Muscle layer of colon (tissue), 2 donors: ENCODE measurements around the gene IRF7.

Source experiments
- H3K27ac ChIP-seq: one replicate; pipeline ENCODE4 v1.7.0; 2013; ENCODE audit warnings: low read depth, mild to moderate bottlenecking, low read length, moderate library complexity
- H3K27me3 ChIP-seq, 2 donors: one replicate each; pipeline ENCODE4 v1.7.0; 2013; ENCODE audit warnings: low read length in 2 of 2, mild to moderate bottlenecking in 2 of 2; ENCODE audit not compliant: insufficient read depth in 2 of 2, control insufficient read depth in 1 of 2
- H3K36me3 ChIP-seq: one replicate; pipeline ENCODE4 v1.7.0; 2013; ENCODE audit warnings: mild to moderate bottlenecking, low read length; ENCODE audit not compliant: insufficient read depth
- H3K4me1 ChIP-seq: one replicate; pipeline ENCODE4 v1.7.0; 2013; ENCODE audit warnings: mild to moderate bottlenecking, low read length; ENCODE audit not compliant: insufficient read depth
- H3K4me3 ChIP-seq, 2 donors: one replicate each; pipeline ENCODE4 v1.7.0; 2013; ENCODE audit warnings: low read length in 2 of 2, low read depth in 1 of 2, mild to moderate bottlenecking in 1 of 2, moderate library complexity in 1 of 2
- H3K9ac ChIP-seq: one replicate; pipeline ENCODE4 v1.7.0; 2013; ENCODE audit warnings: low read length
- H3K9me3 ChIP-seq: one replicate; pipeline ENCODE4 v1.7.0; 2013; ENCODE audit warnings: mild to moderate bottlenecking, low read length
- donor health status: abdominal sarcoma.
- donor health status: Adenocarcinoma of cecum.

Gene IRF7

GRCh38 chr11:615504-616319, at the start of gene IRF7:
IRF7 (minus strand) TSS chr11:615950; CDS start chr11:615364, 586 bp downstream.
- Histone ChIP-seq H3K4me3 (peak within 1 kb of the TSS; percentile 71 to 73), H3K4me1 (peaks cover 13% of the 10 kb centered on the region), H3K27ac (peak within 1 kb of the TSS; percentile 96), H3K9ac (no peak within 1 kb of the TSS), H3K36me3 (peaks cover 23% of the 10 kb centered on the region), H3K9me3 (no peaks in the 10 kb centered on the region), H3K27me3 (no peaks in the 10 kb centered on the region)

GRCh38 chr11:665062-665703, 49.4 kb upstream of the IRF7 start:
- H3K9ac ChIP-seq = no peak overlapping the region
- no peak overlapping the region for H3K27ac ChIP-seq

DNA sequence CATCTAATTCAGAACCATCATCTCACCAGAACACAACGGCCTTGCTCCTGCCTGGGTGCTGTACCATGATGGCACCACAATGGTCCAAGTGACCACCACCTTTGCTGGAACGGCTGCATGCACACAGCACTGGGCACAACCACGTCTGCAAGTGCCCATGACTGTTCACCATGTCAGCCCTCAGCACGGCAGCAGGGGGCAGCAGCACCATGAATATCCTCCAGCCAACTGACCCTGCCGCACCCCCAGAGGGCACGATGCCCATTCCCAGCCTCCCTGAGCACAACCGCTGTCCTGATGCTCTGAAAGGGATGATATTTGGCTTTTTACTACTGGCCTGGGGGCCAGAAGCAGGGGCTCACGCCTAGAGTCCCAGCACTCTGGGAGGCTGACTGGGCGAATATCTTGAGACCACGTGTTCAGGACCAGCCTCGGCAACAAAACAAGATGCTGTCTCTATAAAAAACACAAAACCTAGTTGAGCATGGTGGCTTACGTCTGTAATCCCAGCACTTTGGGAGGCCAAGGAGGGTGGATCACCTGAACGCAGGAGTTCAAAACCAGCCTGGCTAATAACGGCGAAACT, 47.0 kb upstream of the IRF7 start:
- Histone ChIP-seq H3K4me1 (peaks cover 9% of the 10 kb centered on the region), H3K9ac (no peak overlapping the region), H3K36me3 (no peaks in the 10 kb centered on the region)

More at GRCh38 chr11:665062-665703, 49.4 kb upstream of the IRF7 start:
- no peaks in the 10 kb centered on the region for H3K9me3 ChIP-seq
- H3K4me1 ChIP-seq = peaks cover 9% of the 10 kb centered on the region
- H3K27me3 ChIP-seq = no peaks in the 10 kb centered on the region
- H3K36me3 ChIP-seq = no peaks in the 10 kb centered on the region
- no peak overlapping the region for H3K4me3 ChIP-seq

GRCh38 chr11:660681-661444, 45.1 kb upstream of the IRF7 start:
- no peaks in the 10 kb centered on the region for H3K36me3 ChIP-seq
- H3K27ac ChIP-seq = no peak overlapping the region
- H3K27me3 ChIP-seq = no peaks in the 10 kb centered on the region
- no peaks in the 10 kb centered on the region for H3K9me3 ChIP-seq
- no peak overlapping the region for H3K4me3 ChIP-seq
- H3K9ac ChIP-seq = no peak overlapping the region
- H3K4me1 ChIP-seq = peaks cover 4% of the 10 kb centered on the region

More for the DNA sequence above, 47.0 kb upstream of the IRF7 start:
- Histone ChIP-seq H3K4me3 (no peak overlapping the region), H3K9me3 (no peaks in the 10 kb centered on the region), H3K27ac (no peak overlapping the region), H3K27me3 (no peaks in the 10 kb centered on the region)

DNA sequence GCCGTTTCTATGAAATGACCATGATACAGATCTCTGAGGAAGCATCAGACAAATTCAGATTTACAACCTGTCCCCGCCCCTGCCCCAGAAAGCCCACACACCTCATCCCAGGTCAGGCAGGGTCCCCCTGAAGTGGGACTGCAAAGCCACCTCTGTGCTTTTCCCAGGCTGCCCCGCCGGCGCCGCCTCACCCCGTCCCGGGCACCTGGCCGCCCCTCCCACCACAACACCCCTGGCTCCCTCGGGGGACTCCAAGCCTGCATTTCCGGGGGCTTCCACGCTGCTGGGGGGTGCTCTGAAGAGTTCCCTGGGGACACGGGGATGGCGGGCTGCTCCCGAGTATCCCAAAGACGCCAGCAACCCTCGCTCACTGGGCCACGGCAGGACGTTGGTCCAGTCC, 44.5 kb upstream of the IRF7 start:
- H3K9me3 ChIP-seq = no peaks in the 10 kb centered on the region
- no peak overlapping the region for H3K27ac ChIP-seq
- no peaks in the 10 kb centered on the region for H3K27me3 ChIP-seq
- no peaks in the 10 kb centered on the region for H3K36me3 ChIP-seq
- no peak overlapping the region for H3K4me3 ChIP-seq
- peaks cover 4% of the 10 kb centered on the region for H3K4me1 ChIP-seq
- H3K9ac ChIP-seq = no peak overlapping the region

- no peak overlapping the region for H3K27ac ChIP-seq
- no peaks in the 10 kb centered on the region for H3K9me3 ChIP-seq
- H3K27me3 ChIP-seq = no peaks in the 10 kb centered on the region
- H3K36me3 ChIP-seq = no peaks in the 10 kb centered on the region
- peaks cover 4% of the 10 kb centered on the region for H3K4me1 ChIP-seq
- no peak overlapping the region for H3K4me3 ChIP-seq
- no peak overlapping the region for H3K9ac ChIP-seq
Measured at GRCh38 chr11:659532-660085, 43.9 kb upstream of the IRF7 start.

- Histone ChIP-seq H3K27me3 (no peaks in the 10 kb centered on the region), H3K36me3 (no peaks in the 10 kb centered on the region), H3K9me3 (no peaks in the 10 kb centered on the region), H3K9ac (no peak overlapping the region), H3K4me3 (no peak overlapping the region), H3K4me1 (peaks cover 2% of the 10 kb centered on the region), H3K27ac (no peak overlapping the region)
Measured at GRCh38 chr11:657691-658126, 42.0 kb upstream of the IRF7 start.

GRCh38 chr11:656866-657265, 41.1 kb upstream of the IRF7 start:
- no peaks in the 10 kb centered on the region for H3K9me3 ChIP-seq
- no peaks in the 10 kb centered on the region for H3K36me3 ChIP-seq
- no peaks in the 10 kb centered on the region for H3K4me1 ChIP-seq
- H3K9ac ChIP-seq = no peak overlapping the region
- no peak overlapping the region for H3K4me3 ChIP-seq
- H3K27me3 ChIP-seq = no peaks in the 10 kb centered on the region
- H3K27ac ChIP-seq = no peak overlapping the region

GRCh38 chr11:656426-656825, 40.7 kb upstream of the IRF7 start:
- Histone ChIP-seq H3K4me1 (no peaks in the 10 kb centered on the region), H3K27me3 (no peaks in the 10 kb centered on the region), H3K36me3 (no peaks in the 10 kb centered on the region), H3K9ac (no peak overlapping the region), H3K9me3 (no peaks in the 10 kb centered on the region), H3K4me3 (no peak overlapping the region), H3K27ac (no peak overlapping the region)

GRCh38 chr11:655036-655726, 39.4 kb upstream of the IRF7 start:
- no peak overlapping the region for H3K4me3 ChIP-seq
- no peaks in the 10 kb centered on the region for H3K36me3 ChIP-seq
- no peaks in the 10 kb centered on the region for H3K27me3 ChIP-seq
- no peaks in the 10 kb centered on the region for H3K4me1 ChIP-seq
- no peaks in the 10 kb centered on the region for H3K9me3 ChIP-seq
- H3K9ac ChIP-seq = no peak overlapping the region
- H3K27ac ChIP-seq = no peak overlapping the region
